CD1c-positive myeloid dendritic cell (primary cell): ENCODE measurements around the gene KRT27.

ENCODE experiments used
- DNase-seq: peaks from one replicate; pipeline ENCODE4 v3.0.0-alpha.2; 2016; ENCODE audit errors: extremely low spot score

The KRT27 gene

GRCh38 chr17:40809721-40810421 is 27.5 kb upstream of the KRT27 start:
- no peak for DNase-seq

GRCh38 chr17:40806131-40806530 is 23.8 kb upstream of the KRT27 start:
- DNase-seq, result no peak

GRCh38 chr17:40803617-40804082 is 21.3 kb upstream of the KRT27 start:
- peak; percentile 79 for DNase-seq

- no peak for DNase-seq
These were observed 18.8 kb upstream of the KRT27 start for GRCh38 chr17:40801157-40801556.

GRCh38 chr17:40800381-40800780 is 18.0 kb upstream of the KRT27 start:
- no peak for DNase-seq

- no peak for DNase-seq
These were observed 17.5 kb upstream of the KRT27 start, which contains the start of gene KRT28 for GRCh38 chr17:40799859-40800258. Gene KRT28, minus strand, starts transcription at chr17:40799959. Its CDS starts 66 bp downstream, at chr17:40799893.

- no peak for DNase-seq
These were observed 14.5 kb upstream of the KRT27 start for GRCh38 chr17:40796846-40797245.

GRCh38 chr17:40795019-40795667 is 12.8 kb upstream of the KRT27 start:
- no peak for DNase-seq

GRCh38 chr17:40794466-40794865 is 12.1 kb upstream of the KRT27 start:
- no peak for DNase-seq

GRCh38 chr17:40793832-40794231 is 11.5 kb upstream of the KRT27 start:
- no peak for DNase-seq

- DNase-seq, result no peak
These were observed 9.6 kb upstream of the KRT27 start for GRCh38 chr17:40791787-40792436.

- DNase-seq, result no peak
These were observed 8.8 kb upstream of the KRT27 start for GRCh38 chr17:40791111-40791510.

- DNase-seq, result no peak
These were observed 3.0 kb downstream of the KRT27 start for GRCh38 chr17:40779181-40779909.

- no peak for DNase-seq
These were observed 3.9 kb downstream of the KRT27 start for GRCh38 chr17:40778461-40778860.

GRCh38 chr17:40777971-40778370 is 4.4 kb downstream of the KRT27 start:
- DNase-seq, result no peak

- no peak for DNase-seq
These were observed 4.9 kb downstream of the KRT27 start for GRCh38 chr17:40777459-40777858.

GRCh38 chr17:40775945-40776344 is 6.4 kb downstream of the KRT27 start:
- DNase-seq, result no peak

- DNase-seq, result no peak
These were observed 10.2 kb downstream of the KRT27 start, which contains the start of gene KRT26 for GRCh38 chr17:40772101-40772500. Gene KRT26, minus strand, starts transcription at chr17:40772201. Its CDS starts 88 bp downstream, at chr17:40772113.

- DNase-seq, result no peak
These were observed 16.7 kb downstream of the KRT27 start for GRCh38 chr17:40765657-40766056.

- no peak for DNase-seq
These were observed 18.6 kb downstream of the KRT27 start for GRCh38 chr17:40763752-40764151.

- no peak for DNase-seq
These were observed 22.0 kb downstream of the KRT27 start for GRCh38 chr17:40760105-40761016.
